ENCODE data around the gene GIT2.

DNA sequence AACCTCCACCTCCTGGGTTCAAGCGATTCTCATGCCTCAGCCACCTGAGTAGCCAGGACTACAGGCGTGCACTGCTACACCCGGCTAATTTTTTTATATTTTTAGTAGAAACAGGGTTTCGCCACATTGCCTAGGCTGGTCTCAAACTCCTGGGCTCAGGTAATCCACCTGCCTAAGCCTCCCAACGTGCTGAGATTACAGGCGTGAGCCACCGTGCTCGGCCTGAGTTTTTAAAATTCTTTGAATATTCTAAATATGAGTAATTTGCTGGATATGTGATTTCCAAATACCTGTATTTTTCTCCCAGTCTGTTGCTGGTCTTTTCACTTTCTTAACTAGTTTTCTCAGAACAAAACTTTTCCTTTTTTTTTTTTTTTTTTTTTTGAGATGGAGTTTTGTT is 27.4 kb downstream of the GIT2 start:
- TF ChIP-seq, protein P1, sequence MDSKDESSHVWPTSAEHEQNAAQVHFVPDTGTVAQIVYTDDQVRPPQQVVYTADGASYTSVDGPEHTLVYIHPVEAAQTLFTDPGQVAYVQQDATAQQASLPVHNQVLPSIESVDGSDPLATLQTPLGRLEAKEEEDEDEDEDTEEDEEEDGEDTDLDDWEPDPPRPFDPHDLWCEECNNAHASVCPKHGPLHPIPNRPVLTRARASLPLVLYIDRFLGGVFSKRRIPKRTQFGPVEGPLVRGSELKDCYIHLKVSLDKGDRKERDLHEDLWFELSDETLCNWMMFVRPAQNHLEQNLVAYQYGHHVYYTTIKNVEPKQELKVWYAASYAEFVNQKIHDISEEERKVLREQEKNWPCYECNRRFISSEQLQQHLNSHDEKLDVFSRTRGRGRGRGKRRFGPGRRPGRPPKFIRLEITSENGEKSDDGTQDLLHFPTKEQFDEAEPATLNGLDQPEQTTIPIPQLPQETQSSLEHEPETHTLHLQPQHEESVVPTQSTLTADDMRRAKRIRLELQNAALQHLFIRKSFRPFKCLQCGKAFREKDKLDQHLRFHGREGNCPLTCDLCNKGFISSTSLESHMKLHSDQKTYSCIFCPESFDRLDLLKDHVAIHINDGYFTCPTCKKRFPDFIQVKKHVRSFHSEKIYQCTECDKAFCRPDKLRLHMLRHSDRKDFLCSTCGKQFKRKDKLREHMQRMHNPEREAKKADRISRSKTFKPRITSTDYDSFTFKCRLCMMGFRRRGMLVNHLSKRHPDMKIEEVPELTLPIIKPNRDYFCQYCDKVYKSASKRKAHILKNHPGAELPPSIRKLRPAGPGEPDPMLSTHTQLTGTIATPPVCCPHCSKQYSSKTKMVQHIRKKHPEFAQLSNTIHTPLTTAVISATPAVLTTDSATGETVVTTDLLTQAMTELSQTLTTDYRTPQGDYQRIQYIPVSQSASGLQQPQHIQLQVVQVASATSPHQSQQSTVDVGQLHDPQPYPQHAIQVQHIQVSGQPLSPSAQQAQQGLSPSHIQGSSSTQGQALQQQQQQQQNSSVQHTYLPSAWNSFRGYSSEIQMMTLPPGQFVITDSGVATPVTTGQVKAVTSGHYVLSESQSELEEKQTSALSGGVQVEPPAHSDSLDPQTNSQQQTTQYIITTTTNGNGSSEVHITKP (tag by site-specific recombination; IDR thresholded peaks at IDR 0.05): no peak
- TF ChIP-seq ZNF248 (tag by site-specific recombination; IDR thresholded peaks at IDR 0.05) (no peak), KLF16 (tag by site-specific recombination; IDR thresholded peaks at IDR 0.05) (no peak), EGR2 (tag by site-specific recombination; IDR thresholded peaks at IDR 0.05; ENCODE audit: low read depth) (no peak)
